Measurements from ENCODE around the gene TRIM50. TPM values are rescaled to one million over a fixed set of nuclear protein-coding genes. Genes with fewer than 3 reads are reported as not detected.

TRIM50 gene
- total RNA-seq, 3 donors from 2014 or later (not counting 1 experiment from before 2014, with no cell fraction given) = not detected

DNA sequence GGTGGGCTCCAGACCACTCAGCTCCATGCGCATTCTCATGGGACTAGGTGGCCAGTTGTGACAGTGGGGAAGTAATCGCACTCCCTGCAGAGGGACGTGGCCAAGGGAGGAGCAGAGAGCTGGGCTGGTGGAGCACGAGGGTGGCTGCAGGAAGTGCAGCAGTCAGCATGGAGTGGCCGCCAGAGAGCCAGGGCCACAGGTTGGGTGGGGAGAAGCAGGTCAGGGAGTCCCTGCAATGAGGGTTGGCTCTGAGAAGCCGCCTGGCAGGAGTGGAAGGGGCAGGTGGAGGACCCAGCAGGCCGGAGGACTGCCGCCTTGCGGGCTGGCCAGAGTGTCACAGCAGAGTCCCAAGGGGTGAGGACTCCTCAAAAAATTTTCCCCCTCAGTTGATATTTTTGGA, 26.3 kb upstream of the TRIM50 start:
- Mint-ChIP-seq H3K27me3 (ENCODE audit: low read depth in 2 of 2) (no peaks in the 10 kb centered on the region), H3K4me3 (no peak overlapping the region), H3K9me3 (peaks cover 0 to 7% of the 10 kb centered on the region in 2 donors), H3K4me1 (peaks cover 0 to 14% of the 10 kb centered on the region in 2 donors), H3K27ac (no peak overlapping the region), H3K36me3 (no peaks in the 10 kb centered on the region)
- DNase-seq (no peak), ATAC-seq (no peak)
- H3K9me3 ChIP-seq (ENCODE audit: control insufficient read depth, insufficient read depth, low read length) = peaks cover 4% of the 10 kb centered on the region
- intact Hi-C loops (cut with micrococcal nuclease) = no loop called here
- TF ChIP-seq, protein P1, sequence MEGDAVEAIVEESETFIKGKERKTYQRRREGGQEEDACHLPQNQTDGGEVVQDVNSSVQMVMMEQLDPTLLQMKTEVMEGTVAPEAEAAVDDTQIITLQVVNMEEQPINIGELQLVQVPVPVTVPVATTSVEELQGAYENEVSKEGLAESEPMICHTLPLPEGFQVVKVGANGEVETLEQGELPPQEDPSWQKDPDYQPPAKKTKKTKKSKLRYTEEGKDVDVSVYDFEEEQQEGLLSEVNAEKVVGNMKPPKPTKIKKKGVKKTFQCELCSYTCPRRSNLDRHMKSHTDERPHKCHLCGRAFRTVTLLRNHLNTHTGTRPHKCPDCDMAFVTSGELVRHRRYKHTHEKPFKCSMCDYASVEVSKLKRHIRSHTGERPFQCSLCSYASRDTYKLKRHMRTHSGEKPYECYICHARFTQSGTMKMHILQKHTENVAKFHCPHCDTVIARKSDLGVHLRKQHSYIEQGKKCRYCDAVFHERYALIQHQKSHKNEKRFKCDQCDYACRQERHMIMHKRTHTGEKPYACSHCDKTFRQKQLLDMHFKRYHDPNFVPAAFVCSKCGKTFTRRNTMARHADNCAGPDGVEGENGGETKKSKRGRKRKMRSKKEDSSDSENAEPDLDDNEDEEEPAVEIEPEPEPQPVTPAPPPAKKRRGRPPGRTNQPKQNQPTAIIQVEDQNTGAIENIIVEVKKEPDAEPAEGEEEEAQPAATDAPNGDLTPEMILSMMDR (IDR thresholded peaks at IDR 0.05) = no peak
- no peaks in the 10 kb centered on the region for H3K36me3 ChIP-seq (ENCODE audit: control insufficient read depth, insufficient read depth, low read length)
- peaks cover 2% of the 10 kb centered on the region for H3K27me3 ChIP-seq (ENCODE audit: control insufficient read depth, insufficient read depth, low read length)
- 88% methylated on average over 7 of the region's 9 CpGs for WGBS (ENCODE audit: insufficient coverage)
- H3K4me1 ChIP-seq (ENCODE audit: control insufficient read depth, insufficient read depth, low read length) = peaks cover 10% of the 10 kb centered on the region
- no peak overlapping the region for H3K27ac ChIP-seq (ENCODE audit: low read length)
- H3K4me3 ChIP-seq (ENCODE audit: low read length) = no peak overlapping the region

DNA sequence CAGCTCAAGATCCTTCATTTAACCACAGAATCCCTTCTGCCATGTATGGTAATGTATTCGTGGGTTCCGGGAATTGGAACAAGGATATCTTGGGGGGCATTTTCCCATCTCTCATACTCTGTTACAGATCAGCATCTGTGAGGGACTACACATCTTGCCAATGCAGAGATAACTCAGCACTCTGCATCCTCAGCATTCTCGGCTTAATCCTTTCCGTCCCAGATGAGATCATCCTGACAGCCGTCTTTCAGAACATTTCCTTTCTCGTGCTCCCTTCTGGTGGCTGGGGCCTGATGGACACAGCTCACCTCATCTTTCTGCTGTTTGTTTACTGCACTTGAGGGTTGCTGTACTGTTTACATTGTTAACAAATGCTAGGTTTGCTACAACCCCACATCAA, 25.4 kb upstream of the TRIM50 start:
- TF ChIP-seq, protein P1 (IDR thresholded peaks at IDR 0.05) = no peak
- ATAC-seq = no peak
- Histone ChIP-seq H3K27me3 (ENCODE audit: control insufficient read depth, insufficient read depth, low read length) (peaks cover 2% of the 10 kb centered on the region), H3K9me3 (ENCODE audit: control insufficient read depth, insufficient read depth, low read length) (peaks cover 4% of the 10 kb centered on the region), H3K4me3 (ENCODE audit: low read length) (no peak overlapping the region), H3K4me1 (ENCODE audit: control insufficient read depth, insufficient read depth, low read length) (peaks cover 6% of the 10 kb centered on the region), H3K27ac (ENCODE audit: low read length) (no peak overlapping the region), H3K36me3 (ENCODE audit: control insufficient read depth, insufficient read depth, low read length) (no peaks in the 10 kb centered on the region)
- intact Hi-C loops (cut with micrococcal nuclease) = no loop called here
- Mint-ChIP-seq H3K4me3 (no peak overlapping the region), H3K27ac (no peak overlapping the region), H3K27me3 (ENCODE audit: low read depth in 2 of 2) (no peaks in the 10 kb centered on the region), H3K36me3 (no peaks in the 10 kb centered on the region), H3K4me1 (peaks cover 0 to 13% of the 10 kb centered on the region in 2 donors), H3K9me3 (peaks cover 0 to 7% of the 10 kb centered on the region in 2 donors)
- WGBS (ENCODE audit: insufficient coverage) = 96% methylated on average over 6 of the region's 6 CpGs
- DNase-seq = no peak

DNA sequence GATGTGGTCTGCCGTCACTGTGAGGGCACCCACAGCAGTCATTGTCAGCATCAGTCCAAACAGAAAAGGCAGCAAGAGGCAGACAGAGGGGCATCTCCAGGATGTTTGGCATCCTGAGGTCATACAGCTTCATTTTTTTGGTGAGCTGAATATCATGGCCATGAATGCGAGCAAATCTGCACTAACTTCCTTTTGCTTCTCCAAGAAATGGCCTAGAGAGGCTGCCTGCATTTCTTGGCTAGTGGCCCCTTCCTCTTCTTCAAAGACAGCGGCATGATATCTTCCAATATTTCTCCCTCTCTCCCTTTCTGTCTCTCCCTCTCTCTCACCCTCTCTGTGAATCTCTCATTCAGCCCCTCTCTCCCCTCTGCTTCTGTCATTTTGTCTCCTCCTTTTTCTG, 24.9 kb upstream of the TRIM50 start:
- H3K27me3 ChIP-seq (ENCODE audit: control insufficient read depth, insufficient read depth, low read length) = peaks cover 2% of the 10 kb centered on the region
- Mint-ChIP-seq H3K36me3 (no peaks in the 10 kb centered on the region), H3K27ac (no peak overlapping the region), H3K4me3 (no peak overlapping the region), H3K9me3 (peaks cover 0 to 7% of the 10 kb centered on the region in 2 donors), H3K27me3 (ENCODE audit: low read depth in 2 of 2) (no peaks in the 10 kb centered on the region), H3K4me1 (peaks cover 0 to 9% of the 10 kb centered on the region in 2 donors)
- TF ChIP-seq, protein P1 (IDR thresholded peaks at IDR 0.05) = no peak
- ATAC-seq = peak in 1 of 3 donors; percentile 28
- intact Hi-C loops (cut with micrococcal nuclease) = no loop called here
- peaks cover 1% of the 10 kb centered on the region for H3K4me1 ChIP-seq (ENCODE audit: control insufficient read depth, insufficient read depth, low read length)
- DNase-seq = no peak
- H3K27ac ChIP-seq (ENCODE audit: low read length) = no peak overlapping the region
- H3K4me3 ChIP-seq (ENCODE audit: low read length) = no peak overlapping the region
- H3K9me3 ChIP-seq (ENCODE audit: control insufficient read depth, insufficient read depth, low read length) = peaks cover 4% of the 10 kb centered on the region
- WGBS (ENCODE audit: insufficient coverage) = 84% methylated on average over 3 of the region's 3 CpGs
- no peaks in the 10 kb centered on the region for H3K36me3 ChIP-seq (ENCODE audit: control insufficient read depth, insufficient read depth, low read length)

DNA sequence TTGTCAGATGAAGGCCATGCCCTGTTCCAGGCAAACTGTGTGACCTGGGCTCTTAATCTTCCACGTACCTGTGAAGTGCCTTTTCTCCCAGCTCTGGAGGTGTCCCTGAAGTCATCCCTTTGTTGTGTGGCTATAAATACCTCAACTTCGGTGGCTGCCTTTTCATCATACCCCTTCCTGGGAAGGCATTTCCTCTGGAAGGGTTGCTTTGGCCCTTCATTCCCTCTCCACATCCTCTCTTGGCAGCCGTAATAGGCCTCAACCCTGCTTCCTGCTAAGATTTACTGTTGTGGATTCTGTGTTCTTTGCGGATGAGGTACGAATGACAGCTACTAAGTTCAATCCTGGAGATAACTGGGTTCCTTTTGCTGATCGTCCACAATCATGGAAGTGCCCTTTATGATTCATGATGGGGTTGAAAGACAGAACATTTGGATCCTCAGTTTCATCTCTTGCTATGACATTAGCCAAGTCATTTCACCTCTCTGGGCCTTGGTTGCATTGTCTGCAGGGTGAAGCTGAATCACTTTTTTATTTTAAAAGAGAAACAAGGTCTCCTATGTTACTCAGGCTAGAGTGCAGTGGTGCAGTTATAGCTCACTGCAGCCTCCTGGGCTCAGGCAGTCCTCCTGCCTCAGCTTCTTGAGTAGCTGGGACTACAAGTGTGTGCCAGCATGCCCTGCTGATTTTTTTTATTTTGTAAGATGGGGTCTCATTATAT, 23.7 kb upstream of the TRIM50 start:
- Histone ChIP-seq H3K36me3 (ENCODE audit: control insufficient read depth, insufficient read depth, low read length) (no peaks in the 10 kb centered on the region), H3K4me1 (ENCODE audit: control insufficient read depth, insufficient read depth, low read length) (no peaks in the 10 kb centered on the region), H3K27me3 (ENCODE audit: control insufficient read depth, insufficient read depth, low read length) (no peaks in the 10 kb centered on the region), H3K4me3 (ENCODE audit: low read length) (no peak overlapping the region), H3K9me3 (ENCODE audit: control insufficient read depth, insufficient read depth, low read length) (peaks cover 4% of the 10 kb centered on the region), H3K27ac (ENCODE audit: low read length) (no peak overlapping the region)
- no peak for DNase-seq
- Mint-ChIP-seq H3K36me3 (no peaks in the 10 kb centered on the region), H3K27ac (no peak overlapping the region), H3K27me3 (ENCODE audit: low read depth in 2 of 2) (no peaks in the 10 kb centered on the region), H3K4me3 (no peak overlapping the region), H3K9me3 (peaks cover 0 to 7% of the 10 kb centered on the region in 2 donors), H3K4me1 (peaks cover 0 to 9% of the 10 kb centered on the region in 2 donors)
- WGBS (ENCODE audit: insufficient coverage) = 70% methylated on average over 6 of the region's 6 CpGs
- intact Hi-C loops (cut with micrococcal nuclease) = no loop called here
- ATAC-seq = no peak
- TF ChIP-seq, protein P1 (IDR thresholded peaks at IDR 0.05) = no peak

Data from natural killer cell (primary cell).